ENCODE results near the gene EIF4A3.

The EIF4A3 gene

DNA sequence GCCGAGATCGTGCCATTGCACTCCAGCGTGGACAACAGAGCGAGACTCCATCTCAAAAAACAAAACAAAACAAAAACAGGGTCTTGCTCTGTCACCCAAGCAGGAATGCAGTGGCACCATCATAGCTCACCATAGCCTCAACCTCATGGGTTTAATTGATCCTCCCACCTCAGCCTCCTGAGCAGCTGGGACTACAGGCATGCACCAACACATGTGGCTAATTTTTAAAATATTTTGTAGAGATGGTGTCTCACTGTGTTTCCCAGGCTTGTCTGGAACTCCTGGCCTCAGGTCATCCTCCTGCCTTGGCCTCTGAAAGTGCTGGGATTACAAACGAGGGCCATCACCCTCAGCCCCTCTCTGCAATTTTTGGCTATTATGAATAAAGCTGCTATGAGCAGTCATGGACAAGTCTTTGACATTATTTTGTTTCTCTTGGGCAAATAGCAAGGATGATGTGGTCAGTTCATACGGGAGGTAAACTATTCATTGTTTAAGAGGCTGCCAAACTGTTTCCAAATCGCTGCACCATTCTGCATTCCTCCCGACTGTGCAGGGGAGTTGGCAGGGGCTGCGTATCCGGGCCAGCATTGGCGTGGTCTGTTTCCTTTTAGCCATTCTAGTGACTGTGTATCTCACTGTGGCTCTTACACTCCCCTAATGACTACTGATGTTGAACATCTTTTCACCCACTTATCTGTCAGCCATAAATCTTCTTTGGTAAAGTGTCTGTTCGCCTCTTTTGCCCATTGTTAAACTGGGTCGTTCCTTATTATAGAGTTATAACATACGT is 21.1 kb downstream of the EIF4A3 start:
- Histone ChIP-seq H3K9ac (ENCODE audit: low read length) (no peak overlapping the region), H3K27me3 (ENCODE audit: control insufficient read depth, insufficient read depth, low read length) (no peaks in the 10 kb centered on the region), H3K9me3 (ENCODE audit: control insufficient read depth, low read length) (no peaks in the 10 kb centered on the region), H3K4me1 (ENCODE audit: control insufficient read depth, insufficient read depth, low read length) (no peaks in the 10 kb centered on the region), H3K4me3 (ENCODE audit: low read length) (no peak overlapping the region), H3K36me3 (ENCODE audit: control insufficient read depth, insufficient read depth, low read length) (no peaks in the 10 kb centered on the region)

DNA sequence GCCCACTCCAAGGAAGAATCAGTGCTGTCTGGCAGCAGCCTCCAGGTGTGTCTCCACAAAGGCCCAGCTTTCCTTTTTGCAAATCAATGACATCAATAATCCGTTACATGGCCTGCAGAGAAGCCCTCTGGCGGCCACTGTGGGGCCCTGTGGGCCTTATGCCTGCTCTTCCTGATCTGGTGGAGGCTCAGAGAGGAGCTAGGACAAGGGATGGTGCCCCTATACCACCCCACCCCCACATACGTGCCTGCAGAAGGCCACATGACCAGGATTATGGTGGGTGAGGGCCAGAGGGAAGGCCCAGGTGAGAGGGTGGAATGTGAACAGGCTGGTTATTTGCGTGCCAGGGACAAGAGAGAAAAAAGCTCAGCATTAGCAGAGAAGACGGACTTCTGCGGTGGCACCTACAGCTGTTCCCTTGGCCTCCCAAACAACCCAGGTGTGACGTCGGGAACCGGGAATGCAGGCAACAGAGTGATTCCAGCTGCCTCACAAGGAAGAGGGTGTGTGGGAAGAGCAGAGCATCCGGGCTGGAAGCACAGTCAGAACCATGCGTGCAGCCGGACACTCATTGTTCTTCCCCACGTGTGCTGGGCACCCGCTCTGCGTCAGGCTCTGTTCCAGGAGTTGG is 22.5 kb downstream of the EIF4A3 start:
- H3K9me3 ChIP-seq (ENCODE audit: control insufficient read depth, low read length), result no peaks in the 10 kb centered on the region
- no peak overlapping the region for H3K9ac ChIP-seq (ENCODE audit: low read length)
- H3K27me3 ChIP-seq (ENCODE audit: control insufficient read depth, insufficient read depth, low read length), result no peaks in the 10 kb centered on the region
- no peak overlapping the region for H3K4me3 ChIP-seq (ENCODE audit: low read length)
- H3K36me3 ChIP-seq (ENCODE audit: control insufficient read depth, insufficient read depth, low read length), result no peaks in the 10 kb centered on the region
- H3K4me1 ChIP-seq (ENCODE audit: control insufficient read depth, insufficient read depth, low read length), result no peaks in the 10 kb centered on the region

DNA sequence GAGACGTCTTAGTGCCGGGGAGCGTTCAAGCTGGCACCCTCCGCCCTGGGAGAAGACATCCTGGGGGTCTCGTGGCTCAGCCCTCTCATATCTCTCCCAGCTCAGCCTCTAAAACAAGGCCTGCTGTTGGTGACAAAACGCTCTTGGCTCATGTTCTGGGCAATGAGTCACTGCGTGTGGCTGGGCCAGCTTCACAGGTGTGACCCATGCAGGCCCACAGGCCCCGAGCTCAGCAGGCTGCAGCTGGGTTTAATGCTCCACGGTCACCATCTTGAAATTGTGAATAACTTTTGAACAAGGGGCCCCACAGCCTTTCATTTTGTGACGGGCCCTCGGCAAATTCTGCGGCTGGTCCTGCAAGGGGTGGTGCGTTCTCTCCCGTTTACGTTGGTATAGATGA is 23.1 kb downstream of the EIF4A3 start:
- H3K9me3 ChIP-seq (ENCODE audit: control insufficient read depth, low read length), result no peaks in the 10 kb centered on the region
- H3K4me1 ChIP-seq (ENCODE audit: control insufficient read depth, insufficient read depth, low read length), result no peaks in the 10 kb centered on the region
- no peak overlapping the region for H3K9ac ChIP-seq (ENCODE audit: low read length)

DNA sequence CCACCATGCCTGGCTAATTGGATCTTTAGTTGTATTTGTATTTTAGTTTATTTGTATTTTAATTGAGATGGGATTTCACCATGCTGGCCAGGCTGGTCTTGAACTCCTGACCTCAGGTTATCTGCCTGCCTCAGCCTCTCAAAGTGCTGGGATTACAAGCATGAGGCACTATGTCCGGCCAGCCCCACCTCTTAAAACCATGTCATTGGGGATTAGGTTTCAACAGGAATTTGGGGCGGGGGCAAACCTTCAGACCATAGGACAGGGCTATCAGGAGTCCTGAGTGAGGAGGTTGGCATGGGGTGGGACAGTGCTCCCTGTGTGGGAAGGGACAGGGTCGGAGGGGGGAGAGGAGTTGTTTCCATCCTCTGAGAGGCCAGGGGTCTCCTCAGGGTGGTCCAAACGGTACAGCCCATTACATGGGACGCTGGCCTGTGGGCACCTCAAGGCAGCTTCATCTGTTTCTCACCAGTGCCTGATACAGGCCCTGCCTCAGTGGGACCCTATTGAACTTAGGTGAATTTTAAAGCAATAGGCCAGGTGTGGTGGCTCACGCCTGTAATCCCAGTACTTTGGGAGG is 23.9 kb downstream of the EIF4A3 start:
- no peaks in the 10 kb centered on the region for H3K36me3 ChIP-seq (ENCODE audit: control insufficient read depth, insufficient read depth, low read length)
- no peak overlapping the region for H3K9ac ChIP-seq (ENCODE audit: low read length)
- no peaks in the 10 kb centered on the region for H3K4me1 ChIP-seq (ENCODE audit: control insufficient read depth, insufficient read depth, low read length)
- no peaks in the 10 kb centered on the region for H3K9me3 ChIP-seq (ENCODE audit: control insufficient read depth, low read length)
- no peaks in the 10 kb centered on the region for H3K27me3 ChIP-seq (ENCODE audit: control insufficient read depth, insufficient read depth, low read length)
- no peak overlapping the region for H3K4me3 ChIP-seq (ENCODE audit: low read length)

More for the DNA sequence above, 23.1 kb downstream of the EIF4A3 start:
- H3K27me3 ChIP-seq (ENCODE audit: control insufficient read depth, insufficient read depth, low read length), result no peaks in the 10 kb centered on the region
- no peaks in the 10 kb centered on the region for H3K36me3 ChIP-seq (ENCODE audit: control insufficient read depth, insufficient read depth, low read length)
- no peak overlapping the region for H3K4me3 ChIP-seq (ENCODE audit: low read length)

DNA sequence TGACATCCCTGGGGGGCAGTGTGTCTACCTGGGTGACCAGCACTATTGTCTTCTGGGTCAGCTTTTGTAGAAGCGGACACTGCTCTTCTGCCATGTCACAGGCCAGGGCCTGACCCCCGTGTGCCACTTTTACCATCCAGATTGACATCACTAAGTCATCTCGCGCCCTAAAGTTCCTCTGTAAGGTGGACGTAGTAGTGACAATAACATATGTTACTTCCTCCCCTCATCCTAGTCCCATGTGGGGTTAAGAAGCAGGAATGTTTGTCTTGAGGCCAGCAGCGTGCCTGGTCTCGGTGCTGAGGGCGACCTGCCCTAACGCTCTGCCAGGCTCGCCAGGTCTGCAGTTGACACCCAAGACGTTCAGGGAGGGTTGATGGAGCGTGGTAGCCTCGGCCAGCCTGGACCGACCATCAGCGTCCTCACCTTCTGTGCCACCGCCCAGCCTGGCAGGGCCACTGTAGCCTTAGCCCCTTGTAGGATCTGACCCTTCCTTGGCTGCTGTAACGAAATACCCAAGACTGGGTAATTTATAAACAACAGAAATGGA is 24.8 kb downstream of the EIF4A3 start:
- H3K9ac ChIP-seq (ENCODE audit: low read length), result no peak overlapping the region
- no peaks in the 10 kb centered on the region for H3K4me1 ChIP-seq (ENCODE audit: control insufficient read depth, insufficient read depth, low read length)
- H3K4me3 ChIP-seq (ENCODE audit: low read length), result no peak overlapping the region
- no peaks in the 10 kb centered on the region for H3K27me3 ChIP-seq (ENCODE audit: control insufficient read depth, insufficient read depth, low read length)
- no peaks in the 10 kb centered on the region for H3K36me3 ChIP-seq (ENCODE audit: control insufficient read depth, insufficient read depth, low read length)
- no peaks in the 10 kb centered on the region for H3K9me3 ChIP-seq (ENCODE audit: control insufficient read depth, low read length)

DNA sequence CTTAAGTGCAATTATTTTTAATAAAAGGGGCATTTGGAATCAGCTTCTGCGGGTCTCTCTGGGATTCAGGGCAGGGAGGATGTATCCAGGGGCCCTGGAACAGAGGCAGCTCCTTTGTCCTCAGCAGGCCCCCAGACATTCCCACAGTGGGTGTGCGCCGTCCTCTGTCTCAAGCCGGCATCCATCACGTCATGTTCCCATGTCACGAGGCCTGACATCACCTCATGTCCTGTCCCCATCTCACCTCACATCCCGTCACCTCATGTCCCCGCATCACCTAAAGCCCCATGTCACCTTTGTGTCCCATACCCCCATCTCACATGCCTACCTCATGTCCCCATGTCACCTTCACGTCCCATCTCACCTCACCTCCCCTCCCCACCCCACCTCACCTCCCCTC is 27.1 kb downstream of the EIF4A3 start:
- Histone ChIP-seq H3K4me1 (ENCODE audit: control insufficient read depth, insufficient read depth, low read length) (no peaks in the 10 kb centered on the region), H3K9ac (ENCODE audit: low read length) (no peak overlapping the region), H3K27me3 (ENCODE audit: control insufficient read depth, insufficient read depth, low read length) (no peaks in the 10 kb centered on the region), H3K36me3 (ENCODE audit: control insufficient read depth, insufficient read depth, low read length) (no peaks in the 10 kb centered on the region), H3K9me3 (ENCODE audit: control insufficient read depth, low read length) (no peaks in the 10 kb centered on the region), H3K4me3 (ENCODE audit: low read length) (no peak overlapping the region)

DNA sequence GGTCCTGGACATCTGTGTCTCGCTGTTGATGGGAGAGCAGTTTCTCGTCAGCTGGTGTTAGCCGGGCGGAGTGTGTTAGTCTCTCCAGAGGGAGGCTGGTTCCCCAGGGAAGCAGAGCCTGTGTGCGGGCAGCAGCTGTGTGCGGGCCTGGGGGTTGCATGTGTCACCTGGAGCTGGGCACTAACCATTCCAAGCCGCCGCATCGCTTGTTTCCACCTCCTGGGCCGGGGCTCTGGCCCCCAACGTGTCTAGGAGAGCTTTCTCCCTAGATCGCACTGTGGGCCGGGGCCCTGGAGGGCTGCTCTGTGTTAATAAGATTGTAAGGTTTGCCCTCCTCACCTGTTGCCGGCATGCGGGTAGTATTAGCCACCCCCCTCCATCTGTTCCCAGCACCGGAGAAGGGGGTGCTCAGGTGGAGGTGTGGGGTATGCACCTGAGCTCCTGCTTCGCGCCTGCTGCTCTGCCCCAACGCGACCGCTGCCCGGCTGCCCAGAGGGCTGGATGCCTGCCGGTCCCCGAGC is 27.6 kb downstream of the EIF4A3 start:
- Histone ChIP-seq H3K4me3 (ENCODE audit: low read length) (no peak overlapping the region), H3K9me3 (ENCODE audit: control insufficient read depth, low read length) (no peaks in the 10 kb centered on the region), H3K36me3 (ENCODE audit: control insufficient read depth, insufficient read depth, low read length) (no peaks in the 10 kb centered on the region), H3K4me1 (ENCODE audit: control insufficient read depth, insufficient read depth, low read length) (no peaks in the 10 kb centered on the region), H3K9ac (ENCODE audit: low read length) (no peak overlapping the region), H3K27me3 (ENCODE audit: control insufficient read depth, insufficient read depth, low read length) (no peaks in the 10 kb centered on the region)

DNA sequence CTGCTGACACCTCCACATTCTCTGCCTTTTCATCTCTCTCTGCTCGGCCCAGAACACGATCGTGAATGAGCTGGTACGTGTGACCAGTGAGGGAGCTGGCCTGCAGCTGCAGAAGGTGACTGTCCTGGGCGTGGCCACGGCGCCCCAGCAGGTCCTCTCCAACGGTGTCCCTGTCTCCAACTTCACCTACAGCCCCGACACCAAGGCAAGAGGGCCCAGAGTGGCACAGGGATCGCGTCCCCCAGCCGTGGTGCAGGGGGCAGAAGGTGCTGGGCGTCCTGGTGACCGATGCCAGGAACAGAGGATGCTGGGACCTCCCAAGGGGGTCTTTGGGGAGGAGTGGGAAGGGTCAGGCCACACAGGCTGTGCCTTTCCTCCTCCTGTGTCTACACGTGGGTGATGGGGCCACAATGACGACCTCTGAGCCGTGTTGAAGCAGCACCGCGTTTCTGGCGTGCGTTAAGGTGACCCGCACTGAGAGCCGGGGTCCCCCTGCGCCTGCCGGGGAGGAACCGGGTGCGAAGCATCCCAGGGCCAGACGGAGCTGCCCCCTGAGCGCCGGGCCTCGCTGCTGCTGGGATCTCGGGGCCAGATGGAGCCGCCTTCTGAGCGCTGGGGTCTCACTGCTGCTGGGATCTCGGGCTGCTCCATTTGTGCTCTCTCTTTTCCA is 28.2 kb downstream of the EIF4A3 start:
- Histone ChIP-seq H3K36me3 (ENCODE audit: control insufficient read depth, insufficient read depth, low read length) (no peaks in the 10 kb centered on the region), H3K9me3 (ENCODE audit: control insufficient read depth, low read length) (no peaks in the 10 kb centered on the region), H3K9ac (ENCODE audit: low read length) (no peak overlapping the region), H3K4me3 (ENCODE audit: low read length) (no peak overlapping the region), H3K4me1 (ENCODE audit: control insufficient read depth, insufficient read depth, low read length) (no peaks in the 10 kb centered on the region), H3K27me3 (ENCODE audit: control insufficient read depth, insufficient read depth, low read length) (no peaks in the 10 kb centered on the region)

DNA sequence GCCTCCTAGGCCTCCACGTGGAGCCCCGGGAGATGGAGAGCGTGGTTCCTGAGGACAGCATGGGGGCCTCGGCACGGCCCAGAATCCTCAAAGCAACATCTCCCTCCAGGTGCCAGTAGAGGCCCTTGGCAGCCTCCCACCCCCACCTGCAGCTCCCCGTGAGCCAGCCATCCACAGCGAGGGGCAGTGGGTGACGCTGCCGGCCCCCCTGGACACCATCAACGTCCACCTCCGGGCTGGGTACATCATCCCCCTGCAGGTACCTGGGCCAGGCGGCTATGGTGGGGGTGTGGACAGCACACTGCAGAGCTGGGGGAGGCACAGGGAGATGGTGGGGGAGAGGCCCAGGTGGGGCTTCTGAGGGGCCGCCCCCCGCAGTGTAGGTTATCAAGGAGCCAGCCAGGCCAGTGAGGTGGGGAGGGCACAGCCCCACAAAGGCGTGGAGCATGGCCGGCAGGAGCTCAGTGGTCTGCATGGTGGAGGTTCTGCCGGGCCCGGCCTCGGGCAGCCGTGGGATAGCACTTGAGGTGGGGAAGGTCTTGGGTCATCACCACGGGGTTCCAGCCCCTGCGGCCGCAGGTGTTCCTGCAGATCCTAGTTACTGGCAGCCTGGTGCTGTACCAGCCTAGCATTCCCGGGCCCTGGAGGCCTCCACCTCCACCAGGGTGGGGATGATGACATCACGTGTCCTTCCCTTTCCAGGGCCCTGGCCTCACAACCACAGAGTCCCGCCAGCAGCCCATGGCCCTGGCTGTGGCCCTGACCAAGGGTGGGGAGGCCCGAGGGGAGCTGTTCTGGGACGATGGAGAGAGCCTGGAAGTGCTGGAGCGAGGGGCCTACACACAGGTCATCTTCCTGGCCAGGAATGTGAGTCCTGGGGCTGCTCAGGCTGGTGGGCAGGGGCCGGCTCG is 29.2 kb downstream of the EIF4A3 start:
- H3K4me1 ChIP-seq (ENCODE audit: control insufficient read depth, insufficient read depth, low read length), result no peaks in the 10 kb centered on the region
- no peaks in the 10 kb centered on the region for H3K36me3 ChIP-seq (ENCODE audit: control insufficient read depth, insufficient read depth, low read length)
- no peak overlapping the region for H3K4me3 ChIP-seq (ENCODE audit: low read length)
- H3K9me3 ChIP-seq (ENCODE audit: control insufficient read depth, low read length), result no peaks in the 10 kb centered on the region
- H3K27me3 ChIP-seq (ENCODE audit: control insufficient read depth, insufficient read depth, low read length), result no peaks in the 10 kb centered on the region
- no peak overlapping the region for H3K9ac ChIP-seq (ENCODE audit: low read length)

DNA sequence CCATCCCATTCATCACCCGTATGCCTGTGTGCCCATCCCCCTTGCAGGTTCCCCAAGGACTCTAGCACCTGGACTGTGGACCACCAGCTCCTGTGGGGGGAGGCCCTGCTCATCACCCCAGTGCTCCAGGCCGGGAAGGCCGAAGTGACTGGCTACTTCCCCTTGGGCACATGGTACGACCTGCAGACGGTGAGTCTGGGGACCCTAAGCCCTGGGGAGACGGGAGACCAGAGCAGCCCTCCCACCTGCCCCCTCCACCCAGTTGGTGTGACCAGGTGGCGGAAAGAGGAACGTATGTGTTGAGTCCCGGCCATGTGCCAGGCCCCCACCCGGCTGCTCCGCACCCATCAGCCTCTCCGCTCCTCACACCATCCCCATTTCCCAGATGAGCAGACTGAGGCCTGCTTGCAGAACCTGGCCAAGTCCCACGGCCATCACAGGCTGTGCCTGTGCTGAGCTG is 30.0 kb downstream of the EIF4A3 start:
- Histone ChIP-seq H3K9ac (ENCODE audit: low read length) (no peak overlapping the region), H3K4me3 (ENCODE audit: low read length) (no peak overlapping the region), H3K27me3 (ENCODE audit: control insufficient read depth, insufficient read depth, low read length) (no peaks in the 10 kb centered on the region), H3K9me3 (ENCODE audit: control insufficient read depth, low read length) (no peaks in the 10 kb centered on the region), H3K4me1 (ENCODE audit: control insufficient read depth, insufficient read depth, low read length) (no peaks in the 10 kb centered on the region), H3K36me3 (ENCODE audit: control insufficient read depth, insufficient read depth, low read length) (no peaks in the 10 kb centered on the region)

DNA sequence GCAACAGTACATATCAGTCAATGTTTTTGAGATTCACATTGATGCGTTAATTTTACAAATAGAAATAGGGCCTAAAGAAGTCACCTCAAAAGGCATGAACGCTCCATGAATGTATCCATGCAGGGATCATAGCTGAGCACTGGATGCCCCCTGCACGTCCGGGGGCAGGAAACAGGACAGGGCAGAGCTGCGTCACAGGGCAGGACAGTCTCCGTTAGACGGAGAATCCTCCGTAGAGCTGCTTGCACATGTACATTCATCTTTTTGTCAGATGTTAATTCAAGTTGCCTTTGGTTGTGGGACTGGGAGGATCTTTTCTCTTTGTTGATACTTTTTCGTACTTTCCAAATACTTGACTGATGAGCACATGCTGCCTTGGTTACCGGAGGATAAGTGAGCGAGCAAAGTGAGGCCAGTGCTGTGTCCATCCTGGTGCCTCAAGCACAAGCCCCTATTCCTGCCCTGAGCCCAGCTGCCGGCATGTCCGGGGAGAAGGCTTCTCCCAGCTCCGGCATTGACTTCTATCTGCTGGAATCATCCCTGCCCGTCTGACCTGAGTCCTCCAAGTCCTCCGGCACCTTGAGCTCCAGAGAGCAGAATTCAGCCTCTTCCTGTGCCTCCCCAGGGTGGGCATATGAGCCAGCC is 30.5 kb downstream of the EIF4A3 start:
- H3K36me3 ChIP-seq (ENCODE audit: control insufficient read depth, insufficient read depth, low read length), result no peaks in the 10 kb centered on the region

More for the DNA sequence above, 30.5 kb downstream of the EIF4A3 start:
- H3K9me3 ChIP-seq (ENCODE audit: control insufficient read depth, low read length), result no peaks in the 10 kb centered on the region
- H3K27me3 ChIP-seq (ENCODE audit: control insufficient read depth, insufficient read depth, low read length), result no peaks in the 10 kb centered on the region
- no peaks in the 10 kb centered on the region for H3K4me1 ChIP-seq (ENCODE audit: control insufficient read depth, insufficient read depth, low read length)
- H3K4me3 ChIP-seq (ENCODE audit: low read length), result no peak overlapping the region
- H3K9ac ChIP-seq (ENCODE audit: low read length), result no peak overlapping the region
